Amygdala (tissue), 56 donors: ENCODE data around the gene SH3TC1.

Experiments
- DNase-seq, 56 donors: peaks; one replicate each; lab custom pipeline; 2025; lab: John Stamatoyannopoulos, UW

Gene SH3TC1

DNA sequence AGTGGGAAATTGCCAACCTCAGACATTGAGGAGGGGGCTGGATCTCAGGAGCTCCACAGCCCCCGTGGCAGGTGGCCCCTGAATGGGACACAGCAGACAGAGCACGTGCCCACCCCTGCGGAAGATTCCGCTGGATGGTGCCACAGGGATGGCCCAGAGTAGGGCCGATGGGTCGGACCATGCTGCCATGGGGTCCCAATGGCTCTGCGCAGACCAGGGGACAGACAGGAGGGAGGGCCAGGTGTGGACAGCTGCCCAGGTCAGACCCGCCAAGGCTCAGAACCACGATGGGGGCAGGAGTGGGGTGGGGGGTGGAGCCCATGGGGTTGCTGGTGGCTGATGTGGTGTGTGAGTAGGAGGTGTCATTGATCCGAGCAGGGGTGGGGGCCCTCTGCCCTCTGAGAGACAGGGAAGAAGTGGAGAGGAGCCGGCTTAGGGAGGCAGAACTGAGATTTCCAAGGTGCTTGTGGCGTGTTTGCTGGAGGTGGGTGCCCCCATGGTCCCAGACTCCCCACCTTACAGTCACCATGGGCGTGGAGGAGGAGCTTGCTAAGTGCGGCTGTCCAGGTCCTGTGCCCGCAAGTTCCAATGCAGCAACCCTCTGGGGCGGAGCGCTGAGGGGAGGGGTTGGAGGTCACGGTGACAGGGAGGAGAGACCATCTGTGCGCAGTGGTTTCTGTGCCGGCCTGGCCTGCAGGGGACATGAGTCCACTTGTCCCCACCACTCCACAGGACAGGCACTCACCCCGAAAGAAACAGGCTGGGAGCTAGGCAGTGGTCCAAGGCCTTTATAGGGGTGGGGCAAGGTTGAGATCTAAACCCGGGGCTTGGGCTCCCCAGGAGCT is 12.9 kb downstream of the SH3TC1 start:
- no peak for DNase-seq

DNA sequence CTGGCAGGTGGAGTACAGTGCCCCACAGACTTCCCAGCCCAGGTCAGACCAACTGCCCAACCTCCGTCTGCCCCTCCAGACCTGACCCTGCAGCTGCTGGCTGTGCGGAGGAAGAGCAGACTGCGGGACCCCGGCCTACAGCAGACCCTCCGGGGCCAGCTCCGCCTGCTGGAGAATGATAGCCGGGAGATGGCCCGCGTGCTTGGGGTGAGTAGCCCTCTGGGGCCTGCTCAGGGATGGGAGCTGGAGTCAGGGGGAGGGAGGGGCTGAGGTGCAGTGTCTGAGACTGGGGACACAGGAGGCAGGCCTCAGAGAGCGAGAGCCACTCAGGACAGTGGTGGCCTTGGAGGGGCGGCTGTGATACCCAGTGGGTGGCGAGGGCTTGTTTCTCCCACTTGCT is 13.5 kb downstream of the SH3TC1 start:
- DNase-seq: no peak

DNA sequence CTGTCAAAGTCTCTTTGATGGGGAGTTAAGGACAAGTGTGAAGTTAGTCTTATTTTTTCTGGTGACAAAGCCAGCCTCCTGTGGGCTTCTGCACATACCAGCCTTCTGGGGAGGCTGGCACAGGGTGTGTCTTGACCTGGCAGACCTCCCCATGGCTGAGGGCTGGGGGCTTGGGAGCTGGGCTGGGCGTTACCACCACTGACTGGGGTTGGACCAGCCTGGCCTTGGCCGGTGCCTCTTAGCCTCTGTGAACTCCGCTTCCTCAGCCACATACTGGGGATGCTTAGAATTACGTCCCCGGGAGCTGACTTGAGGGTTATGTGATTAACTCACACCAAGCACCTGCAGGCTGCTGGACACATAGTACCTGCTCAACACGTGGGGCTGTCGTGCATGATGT is 14.0 kb downstream of the SH3TC1 start:
- no peak for DNase-seq

DNA sequence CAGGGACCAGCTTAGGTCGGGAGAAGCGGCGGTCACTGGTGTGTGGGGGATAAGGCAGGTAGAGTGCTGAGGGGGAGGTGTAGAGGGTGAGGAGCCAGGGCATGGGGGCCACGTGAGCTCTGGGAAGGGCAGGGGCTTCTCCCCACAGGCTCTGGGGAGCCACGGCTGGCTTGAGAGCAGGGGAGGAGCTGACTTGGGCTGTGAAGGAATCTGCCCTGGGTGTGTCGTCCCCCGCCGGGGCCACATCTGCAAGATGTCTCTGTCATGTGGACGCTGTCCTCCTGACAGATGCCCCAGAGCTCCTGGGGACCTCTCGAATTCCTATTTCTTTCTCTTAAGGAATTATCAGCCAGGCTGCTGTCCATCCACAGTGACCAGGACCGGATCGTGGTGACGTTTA is 15.0 kb downstream of the SH3TC1 start:
- DNase-seq: no peak

DNA sequence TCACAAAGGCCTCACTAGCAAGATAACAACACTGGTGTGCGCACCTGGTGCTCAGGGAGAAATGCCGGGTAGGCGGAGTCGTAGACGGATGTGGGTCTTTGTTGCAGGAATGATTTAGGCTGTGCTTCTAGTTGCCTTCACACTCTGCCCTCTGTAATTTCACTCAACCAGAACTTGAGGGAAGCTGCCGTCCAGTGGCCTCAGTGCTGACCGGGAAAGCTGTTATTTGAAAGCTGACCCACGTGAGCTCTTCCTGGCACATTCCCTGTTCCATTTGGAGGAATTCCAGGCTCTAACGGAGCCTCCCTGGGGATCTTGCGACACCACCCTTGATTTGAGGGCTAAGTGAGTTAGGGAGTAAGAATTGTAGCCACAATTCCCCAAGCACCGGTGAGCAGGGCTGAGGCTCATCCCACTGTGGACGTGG is 15.9 kb downstream of the SH3TC1 start:
- peak in 2 of 56 donors; percentile 13 to 15 for DNase-seq

DNA sequence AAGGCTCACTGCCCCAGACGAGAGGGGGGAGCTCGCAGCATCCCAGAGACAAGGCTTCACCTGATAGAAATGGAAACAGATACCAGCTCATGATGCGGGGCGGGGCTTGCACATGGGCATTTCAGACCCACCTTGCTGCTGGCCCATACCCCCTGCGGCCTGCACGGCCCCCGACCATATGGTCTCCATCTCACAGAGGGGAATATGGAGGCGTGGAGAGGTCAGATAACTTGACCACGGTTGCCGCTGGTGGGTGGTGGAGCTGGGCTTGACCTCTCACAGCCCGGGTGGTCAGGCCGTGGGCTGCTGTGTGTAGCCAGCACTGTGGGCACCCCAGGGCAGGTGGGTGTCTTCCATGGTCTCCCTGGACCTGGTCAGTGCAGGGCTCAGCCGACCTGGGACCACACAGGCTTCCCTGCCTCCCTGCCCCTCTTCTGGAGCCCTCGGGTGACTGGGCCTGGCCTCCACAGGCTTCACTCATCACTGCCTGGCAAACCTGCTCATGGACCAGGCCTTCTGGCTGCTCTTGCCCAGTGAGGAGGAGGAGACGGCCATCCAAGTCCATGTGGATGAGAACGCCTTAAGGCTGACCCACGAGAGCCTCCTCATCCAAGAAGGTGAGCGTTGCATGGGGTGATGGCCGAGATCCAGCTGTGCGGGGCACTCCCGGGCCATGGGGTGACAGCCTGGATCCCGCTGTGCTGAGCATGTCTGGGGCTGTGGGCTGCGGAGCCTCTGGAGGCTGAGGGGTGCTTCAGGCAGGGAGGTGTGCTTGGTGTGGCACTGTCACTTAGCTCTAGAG is 16.8 kb downstream of the SH3TC1 start:
- DNase-seq: no peak

DNA sequence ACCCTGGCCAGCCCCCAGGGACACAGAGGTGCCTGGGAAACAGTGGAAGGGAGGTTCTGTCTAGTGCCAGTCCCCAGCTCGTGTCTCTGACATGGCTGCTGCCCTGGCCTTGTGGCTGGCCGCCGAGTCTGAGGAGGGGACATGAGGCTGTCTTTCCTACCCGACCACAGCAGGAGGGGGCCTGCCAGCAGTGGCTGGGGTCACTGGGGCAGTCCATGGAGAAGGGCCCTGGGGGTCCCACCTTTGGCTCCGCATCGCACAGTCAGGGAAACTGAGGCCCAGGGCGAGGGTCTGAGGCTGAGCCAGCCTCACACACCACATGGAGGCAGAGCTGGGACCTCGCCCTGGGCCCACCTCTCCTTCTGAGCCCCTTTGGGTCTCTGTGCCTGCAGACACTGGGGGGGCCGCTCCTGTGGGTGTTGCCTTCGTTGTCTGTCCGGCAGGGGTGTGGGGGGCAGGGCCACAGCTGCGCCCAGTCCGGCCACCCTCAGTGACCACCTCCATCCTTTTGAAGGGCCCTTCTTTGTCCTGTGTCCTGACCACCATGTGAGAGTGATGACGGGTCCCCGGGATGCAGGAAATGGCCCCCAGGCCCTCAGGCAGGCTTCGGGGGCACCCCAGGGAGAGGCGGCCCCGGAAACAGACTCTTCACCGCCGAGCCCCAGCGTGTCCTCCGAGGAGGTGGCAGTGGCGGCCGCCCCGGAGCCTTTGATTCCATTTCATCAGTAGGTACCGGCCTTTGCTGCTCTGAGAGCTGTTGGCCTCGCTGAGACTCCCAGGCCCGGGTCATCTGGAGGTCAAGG is 17.6 kb downstream of the SH3TC1 start:
- DNase-seq: no peak

DNA sequence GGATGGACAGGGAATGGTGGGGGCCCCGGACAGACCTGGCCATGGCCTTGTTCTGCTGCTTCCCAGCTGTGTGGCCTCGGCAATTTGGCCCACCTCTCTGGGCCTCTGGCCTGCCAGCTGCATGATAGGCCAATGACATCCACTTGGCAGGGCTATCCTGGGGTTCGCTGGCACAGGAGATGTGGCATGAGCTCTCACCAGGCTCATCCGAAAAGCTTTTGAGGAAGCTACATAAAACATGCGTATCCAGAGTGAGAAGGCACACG is 18.1 kb downstream of the SH3TC1 start:
- no peak for DNase-seq

DNA sequence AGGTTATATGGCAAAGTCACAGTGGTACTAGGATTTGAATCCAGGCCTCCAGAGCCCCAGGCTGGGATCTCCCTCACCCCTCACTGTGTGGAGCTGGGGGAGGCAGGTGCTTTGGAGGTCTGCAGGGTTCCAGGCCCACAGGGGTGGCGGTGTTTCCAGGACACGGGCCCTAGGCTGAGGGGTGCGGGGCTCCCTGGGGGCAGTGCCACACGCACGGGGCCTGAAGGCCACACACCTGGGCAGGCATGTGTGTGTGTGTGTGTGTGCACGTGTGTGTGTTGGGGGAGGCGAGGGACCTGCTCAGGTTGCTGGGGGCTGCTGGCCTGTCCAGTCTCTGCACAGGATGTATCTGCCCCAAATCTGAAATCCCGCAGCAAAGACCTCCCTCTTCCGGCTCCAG is 18.8 kb downstream of the SH3TC1 start:
- DNase-seq: no peak

DNA sequence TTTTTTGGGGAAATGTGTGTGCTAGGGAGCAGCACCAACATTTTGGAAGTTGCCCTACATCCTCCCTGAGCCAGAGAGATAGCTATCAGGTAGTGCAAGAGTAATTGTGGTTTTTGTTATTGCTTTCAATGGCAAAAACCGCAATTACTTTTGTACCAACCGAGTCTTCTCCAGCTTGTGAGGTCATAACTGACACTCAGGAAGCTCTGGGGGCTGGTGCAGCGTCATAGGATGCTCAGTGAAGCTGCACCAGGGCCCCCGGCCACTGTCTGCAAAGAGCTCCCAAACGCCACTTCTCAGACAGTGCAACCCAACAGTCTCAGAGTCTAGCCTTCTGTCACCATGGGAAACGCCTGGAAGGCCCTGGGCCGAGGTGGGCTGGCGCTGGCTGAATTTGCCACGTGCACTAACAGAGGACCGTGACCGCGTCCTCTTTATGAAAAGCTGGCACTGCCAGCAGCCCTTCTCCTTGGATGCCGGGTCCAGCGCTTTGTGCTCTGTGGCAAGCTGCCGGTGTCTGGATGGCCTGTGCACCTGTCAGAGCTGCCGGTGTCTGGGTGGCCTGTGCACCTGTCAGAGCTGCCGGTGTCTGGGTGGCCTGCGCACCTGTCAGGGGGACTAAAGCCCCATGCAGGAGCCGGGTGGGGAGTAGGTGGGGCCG is 19.4 kb downstream of the SH3TC1 start:
- no peak for DNase-seq

DNA sequence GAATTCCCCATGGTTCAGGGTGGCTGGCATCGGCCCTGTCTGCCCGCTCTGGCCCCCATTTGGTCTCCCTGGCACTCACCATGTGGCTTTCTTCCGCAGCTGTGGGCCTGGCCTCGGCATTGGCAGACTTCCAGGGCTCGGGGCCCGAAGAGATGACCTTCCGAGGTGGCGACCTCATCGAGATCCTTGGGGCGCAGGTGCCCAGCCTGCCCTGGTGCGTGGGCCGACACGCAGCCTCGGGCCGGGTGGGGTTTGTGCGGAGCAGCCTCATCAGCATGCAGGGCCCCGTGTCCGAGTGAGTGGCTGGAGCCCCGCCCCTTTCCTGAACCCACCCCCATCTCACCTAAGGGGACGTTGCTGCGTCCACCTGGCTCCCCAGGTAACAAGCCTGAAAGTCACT is 20.1 kb downstream of the SH3TC1 start:
- DNase-seq: no peak

DNA sequence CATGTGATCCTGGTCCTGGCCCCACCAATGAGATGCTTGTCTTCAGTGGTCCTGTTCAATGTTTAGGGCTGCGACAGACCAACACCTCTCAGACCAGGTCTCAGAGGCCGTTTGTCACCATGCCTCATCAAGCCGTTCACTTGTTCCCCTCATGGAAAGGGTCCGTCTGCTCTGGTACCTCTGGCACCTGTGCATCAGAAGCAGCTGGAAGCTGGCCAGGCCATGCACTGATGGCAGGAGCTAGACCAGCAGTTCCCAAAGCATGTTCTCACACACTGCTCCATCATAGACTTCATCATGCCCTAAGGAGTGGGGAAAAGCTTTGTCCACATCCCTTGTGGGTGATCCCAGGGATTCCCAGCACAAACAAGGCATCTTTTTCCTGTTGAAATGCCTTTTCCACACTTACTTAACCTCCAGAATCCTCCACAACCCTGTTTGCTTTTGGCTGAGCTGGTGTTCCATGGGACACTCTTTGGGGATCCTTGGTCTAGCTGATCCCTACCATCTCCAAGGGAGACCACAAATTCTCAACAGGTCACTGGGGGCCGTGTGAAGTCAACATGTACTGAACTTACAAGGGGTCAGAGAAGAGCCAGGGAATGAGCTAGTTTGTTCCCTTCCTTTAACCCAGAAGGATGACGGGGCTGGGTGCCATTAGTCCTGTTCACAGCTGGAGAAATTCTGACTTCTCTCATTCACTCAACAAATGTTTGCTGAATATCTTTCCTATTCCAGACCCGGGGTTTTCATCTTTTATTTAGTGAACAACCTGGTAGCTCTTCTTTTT is 21.8 kb downstream of the SH3TC1 start:
- no peak for DNase-seq

DNA sequence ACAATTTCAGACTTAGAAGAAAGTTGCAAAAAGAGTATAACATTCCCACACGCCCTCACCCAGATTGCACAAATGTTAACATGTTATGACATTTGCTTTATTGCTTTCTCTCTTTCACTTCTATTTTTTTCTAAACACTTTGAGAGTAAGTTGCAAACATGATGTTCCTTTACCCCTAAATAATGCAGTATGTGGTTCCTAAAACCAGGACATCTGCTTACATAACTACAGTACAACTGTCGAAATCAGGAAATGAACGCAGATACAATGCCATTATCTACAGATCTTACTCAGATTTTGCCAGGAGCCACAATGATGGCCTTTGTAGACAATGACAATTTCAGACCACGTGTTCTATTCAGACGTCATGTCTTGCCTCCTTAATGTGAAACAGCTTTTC is 22.4 kb downstream of the SH3TC1 start:
- DNase-seq: peak in 2 of 56 donors; percentile 18 to 25

DNA sequence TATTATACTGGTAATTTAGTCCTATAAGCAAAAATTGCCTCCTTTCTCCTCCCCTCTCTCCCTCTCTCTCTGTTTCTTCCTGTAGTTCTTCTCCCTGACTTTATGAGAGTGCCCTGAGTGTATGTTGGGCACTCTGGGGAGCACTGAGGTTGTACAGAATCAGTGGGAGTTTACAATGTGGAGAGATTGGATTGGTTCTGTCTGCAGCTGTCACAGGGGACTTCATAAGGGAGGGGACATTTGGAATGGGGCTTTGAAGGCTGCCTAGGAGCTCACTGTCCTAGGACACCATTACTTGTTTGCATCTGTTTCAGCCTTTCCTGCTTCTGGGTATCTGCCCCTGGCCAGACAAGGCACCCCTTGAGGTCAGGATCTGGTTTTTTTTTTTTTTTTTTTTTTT is 22.9 kb downstream of the SH3TC1 start:
- DNase-seq: no peak

DNA sequence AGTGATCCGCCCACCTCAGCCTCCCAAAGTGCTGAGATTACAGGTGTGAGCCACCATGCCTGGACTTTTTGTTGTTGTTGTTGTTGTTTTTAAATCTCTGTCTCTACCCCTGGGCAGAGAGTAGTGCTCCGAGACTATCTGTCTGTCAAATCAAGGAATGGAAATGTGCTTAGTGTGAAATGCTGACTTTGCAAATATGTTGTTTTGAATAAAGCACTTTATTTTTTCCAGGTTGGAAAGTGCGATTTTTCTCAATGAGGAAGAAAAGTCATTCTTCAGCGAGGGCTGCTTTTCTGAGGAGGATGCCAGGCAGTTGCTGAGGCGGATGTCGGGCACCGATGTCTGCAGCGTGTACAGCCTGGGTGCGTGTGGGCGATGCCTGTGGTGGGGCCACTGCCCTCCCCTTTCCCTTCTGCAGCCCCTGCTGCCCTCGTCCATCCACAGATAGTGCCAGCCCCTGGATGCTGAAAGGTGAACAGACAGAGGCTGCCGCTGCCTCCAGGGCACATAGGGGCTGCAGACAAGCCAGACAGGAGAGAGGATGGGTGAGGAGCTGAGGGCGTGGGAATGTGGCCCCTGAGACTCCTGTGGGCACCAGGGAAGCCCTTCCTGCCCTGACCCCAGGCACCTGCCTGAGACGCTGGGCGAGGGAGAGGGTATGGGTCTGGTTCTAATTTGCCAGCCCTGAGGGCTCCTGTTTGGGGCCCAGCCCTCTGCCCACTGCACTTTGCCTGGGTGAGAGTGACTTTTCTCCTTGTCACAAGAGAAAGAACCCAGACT is 23.7 kb downstream of the SH3TC1 start:
- DNase-seq: no peak

DNA sequence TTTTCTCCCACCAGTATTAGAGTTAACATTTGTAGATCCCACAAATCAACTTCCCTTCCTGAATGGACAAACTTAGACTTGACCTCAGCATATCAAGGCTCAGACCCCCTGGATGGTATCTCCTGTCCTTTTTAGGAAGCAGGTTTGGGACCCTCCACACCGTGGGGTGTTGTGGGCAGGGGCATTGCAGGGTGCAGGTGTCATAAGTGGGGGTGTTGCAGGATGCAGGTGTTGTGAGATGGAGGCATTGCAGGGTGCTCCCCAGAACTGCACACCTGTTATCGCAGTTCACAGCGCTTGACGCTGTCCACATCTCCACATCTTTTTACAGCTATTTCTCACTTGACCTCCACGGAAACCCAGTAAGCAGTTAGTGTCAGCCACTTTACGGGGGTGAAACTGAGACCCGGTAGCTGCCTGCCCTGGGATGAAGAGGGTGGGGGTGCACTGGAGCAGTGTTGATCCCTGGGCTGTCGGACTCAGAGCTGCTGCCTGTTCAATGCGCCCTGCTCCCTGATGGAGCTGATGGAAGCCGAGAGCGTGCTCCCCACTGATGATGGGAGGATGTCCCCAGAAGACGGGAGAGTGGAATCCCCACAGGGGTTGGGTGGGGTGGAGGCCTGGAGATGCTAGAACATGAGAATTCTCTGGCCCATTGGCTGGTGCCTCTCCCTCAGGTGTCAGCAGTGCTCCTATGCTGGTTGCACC is 25.3 kb downstream of the SH3TC1 start:
- no peak for DNase-seq

DNA sequence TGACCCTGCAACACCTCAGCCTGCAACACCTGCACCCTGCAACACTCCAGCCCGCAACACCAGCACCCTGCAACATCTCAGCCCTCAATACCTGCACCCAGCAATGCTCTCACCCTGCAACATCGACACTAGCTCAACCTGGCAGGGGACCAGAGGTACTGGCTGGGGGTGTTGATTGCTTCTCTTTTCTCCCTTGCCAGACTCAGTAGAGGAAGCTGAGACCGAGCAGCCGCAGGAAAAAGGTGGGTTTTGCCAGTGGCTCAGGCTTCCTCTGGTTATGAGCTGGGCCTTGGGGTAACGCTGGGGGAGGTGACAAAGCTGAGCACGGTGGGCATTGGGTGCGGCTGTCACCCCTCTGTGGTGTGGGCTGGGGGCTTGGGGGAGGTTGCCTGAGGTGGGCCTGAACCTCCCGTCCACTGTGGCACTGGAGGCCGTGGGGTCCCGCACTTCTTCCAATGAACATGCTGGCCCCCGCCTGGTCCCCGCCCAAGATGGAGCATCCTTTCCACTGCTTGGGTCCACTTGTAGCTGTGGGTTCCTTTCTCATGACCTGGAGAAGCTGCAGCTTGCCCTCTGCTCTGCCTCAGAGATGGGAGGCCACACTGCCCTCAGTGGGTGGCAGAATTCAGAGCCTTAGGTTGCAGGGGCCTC is 26.0 kb downstream of the SH3TC1 start:
- DNase-seq: no peak
